GM12865 (cell line): ENCODE results near the gene CCL11.

Experiments
- DNase-seq: peaks from one replicate; pipeline ENCODE4 v3.0.0; 2010; ENCODE audit warnings: low read depth
- H3K4me3 ChIP-seq: 2 replicates; pipeline ENCODE4 v1.5.1; 2011; ENCODE audit warnings: mild to moderate bottlenecking, low read depth, low read length, control low read depth
- CTCF ChIP-seq: IDR thresholded peaks from 2 replicates; pipeline ENCODE4 v1.5.1; 2011; ENCODE audit warnings: low read length, control low read depth, low read depth, inconsistent platforms; ENCODE audit not compliant: insufficient read depth; ENCODE audit errors: missing control alignments

Gene CCL11

GRCh38 chr17:34265711-34266110, 19.8 kb upstream of the CCL11 start:
- TF ChIP-seq CTCF, result no peak
- DNase-seq, result no peak
- no peak overlapping the region for H3K4me3 ChIP-seq

- H3K4me3 ChIP-seq, result no peak within 1 kb of the TSS
- no peak for DNase-seq
- TF ChIP-seq CTCF, result no peak
These were observed 15.6 kb upstream of the CCL11 start, which contains the start of gene CCL7 for GRCh38 chr17:34269969-34270368. Gene CCL7 (plus strand): TSS chr17:34270221. CDS start chr17:34270291, 70 bp downstream.

- TF ChIP-seq CTCF, result no peak
- DNase-seq, result no peak
- no peak overlapping the region for H3K4me3 ChIP-seq
These were observed 9.7 kb upstream of the CCL11 start for GRCh38 chr17:34275881-34276280.

- no peak for DNase-seq
- TF ChIP-seq CTCF, result no peak
These were observed 8.7 kb upstream of the CCL11 start for GRCh38 chr17:34276826-34277225.

GRCh38 chr17:34283571-34283970, 2.0 kb upstream of the CCL11 start:
- DNase-seq, result no peak
- H3K4me3 ChIP-seq, result no peak overlapping the region
- no peak for TF ChIP-seq CTCF

More at GRCh38 chr17:34276826-34277225, 8.7 kb upstream of the CCL11 start:
- H3K4me3 ChIP-seq, result no peak overlapping the region

- no peak overlapping the region for H3K4me3 ChIP-seq
- TF ChIP-seq CTCF, result no peak
- DNase-seq, result no peak
These were observed 2.3 kb downstream of the CCL11 start for GRCh38 chr17:34287875-34288274.

GRCh38 chr17:34290586-34290985, 5.0 kb downstream of the CCL11 start:
- no peak for DNase-seq
- H3K4me3 ChIP-seq, result no peak overlapping the region
- TF ChIP-seq CTCF, result no peak
